Measurements from ENCODE around the gene ADAM19.

GRCh38 chr5:157485811-157486210 lies 89.8 kb downstream of the ADAM19 start:
- TF ChIP-seq CTCF (IDR thresholded peaks at IDR 0.05) (no peak), POLR2A (IDR thresholded peaks at IDR 0.05) (no peak)

Measured in uterus (tissue), 2 donors.